ENCODE results near the gene TRPV6. TPM values are rescaled to one million over a fixed set of nuclear protein-coding genes. Genes with fewer than 3 reads are reported as not detected.

TRPV6 gene
- polyA plus RNA-seq, 1 donor (not counting 4 experiments of a cell fraction or from before 2014, with no cell fraction given), result 1.5 TPM

- Histone ChIP-seq H3K4me1 (ENCODE audit: control insufficient read depth, extremely low read depth, insufficient read depth, low read length) (no peaks in the 10 kb centered on the region), H3K9me1 (ENCODE audit: control insufficient read depth, extremely low read depth, insufficient read depth, low read length) (no peaks in the 10 kb centered on the region), H3K27me3 (ENCODE audit: control insufficient read depth, extremely low read depth, insufficient read depth, low read length) (no peaks in the 10 kb centered on the region), H2AFZ (ENCODE audit: control insufficient read depth, low read length) (no peak overlapping the region), H3K79me2 (ENCODE audit: control insufficient read depth, insufficient read depth, low read length) (no peaks in the 10 kb centered on the region), H3K27ac (ENCODE audit: control insufficient read depth, insufficient read depth, low read length) (no peak overlapping the region), H3K9me3 (ENCODE audit: control insufficient read depth, low read depth, low read length) (no peaks in the 10 kb centered on the region), H4K20me1 (ENCODE audit: control insufficient read depth, extremely low read depth, insufficient read depth, low read length) (no peaks in the 10 kb centered on the region), H3K4me3 (ENCODE audit: control insufficient read depth in 2 of 3, extremely low read depth in 1 of 3, insufficient read depth in 2 of 3, low read depth in 1 of 3, low read length in 3 of 3) (no peak overlapping the region), H3K36me3 (ENCODE audit: control insufficient read depth in 2 of 2, extremely low read depth in 1 of 2, insufficient read depth in 2 of 2, low read length in 2 of 2) (no peaks in the 10 kb centered on the region), H3K4me2 (ENCODE audit: control insufficient read depth, extremely low read depth, insufficient read depth, low read depth, low read length) (no peak overlapping the region), H3K9ac (ENCODE audit: control insufficient read depth, extremely low read depth, insufficient read depth, low read length) (no peak overlapping the region)
- DNase-seq (ENCODE audit: low read depth, low spot score), result no peak
- dilution Hi-C loops (cut with MboI; ENCODE audit: extremely low pct_ligation_motif_present, low sequenced_read_pairs), result no loop called here
- FAIRE-seq, result no peak
- no peak for TF ChIP-seq CTCF (optimal IDR thresholded peaks at IDR 0.05 in 1 of 3, IDR thresholded peaks at IDR 0.05 in 1 of 3, conservative IDR thresholded peaks at IDR 0.05 in 1 of 3; ENCODE audit: extremely low read depth in 1 of 3, insufficient read depth in 2 of 3, low read length in 3 of 3)
- TF ChIP-seq EZH2 (IDR thresholded peaks at IDR 0.05; ENCODE audit: low read length), result no peak
Measured at GRCh38 chr7:142904128-142904527, 18.6 kb upstream of the TRPV6 start.

- peak overlapping the region; percentile 73 for H2AFZ ChIP-seq (ENCODE audit: control insufficient read depth, low read length)
- dilution Hi-C loops (cut with MboI; ENCODE audit: extremely low pct_ligation_motif_present, low sequenced_read_pairs), result no loop called here
- peaks cover 4% of the 10 kb centered on the region for H3K27me3 ChIP-seq (ENCODE audit: control insufficient read depth, extremely low read depth, insufficient read depth, low read length)
- no peaks in the 10 kb centered on the region for H3K9me1 ChIP-seq (ENCODE audit: control insufficient read depth, extremely low read depth, insufficient read depth, low read length)
- FAIRE-seq, result no peak
- no peak overlapping the region for H3K4me2 ChIP-seq (ENCODE audit: control insufficient read depth, extremely low read depth, insufficient read depth, low read depth, low read length)
- no peaks in the 10 kb centered on the region for H3K9me3 ChIP-seq (ENCODE audit: control insufficient read depth, low read depth, low read length)
- H3K9ac ChIP-seq (ENCODE audit: control insufficient read depth, extremely low read depth, insufficient read depth, low read length), result no peak overlapping the region
- H4K20me1 ChIP-seq (ENCODE audit: control insufficient read depth, extremely low read depth, insufficient read depth, low read length), result no peaks in the 10 kb centered on the region
- no peaks in the 10 kb centered on the region for H3K36me3 ChIP-seq (ENCODE audit: control insufficient read depth in 2 of 2, extremely low read depth in 1 of 2, insufficient read depth in 2 of 2, low read length in 2 of 2)
- TF ChIP-seq EZH2 (IDR thresholded peaks at IDR 0.05; ENCODE audit: low read length), result no peak
- H3K4me3 ChIP-seq (ENCODE audit: control insufficient read depth in 2 of 3, extremely low read depth in 1 of 3, insufficient read depth in 2 of 3, low read depth in 1 of 3, low read length in 3 of 3), result no peak overlapping the region
- no peak for DNase-seq (ENCODE audit: low read depth, low spot score)
- no peaks in the 10 kb centered on the region for H3K4me1 ChIP-seq (ENCODE audit: control insufficient read depth, extremely low read depth, insufficient read depth, low read length)
- H3K27ac ChIP-seq (ENCODE audit: control insufficient read depth, insufficient read depth, low read length), result no peak overlapping the region
- no peaks in the 10 kb centered on the region for H3K79me2 ChIP-seq (ENCODE audit: control insufficient read depth, insufficient read depth, low read length)
Measured at GRCh38 chr7:142901426-142902259, 16.1 kb upstream of the TRPV6 start.
